22Rv1 (cell line): ENCODE results near the gene USB1.

Experiments
- ZFX ChIP-seq: fragments of 450-650 bp; IDR thresholded peaks from 2 replicates; pipeline ENCODE4 v1.6.1; 2017; ENCODE audit warnings: antibody characterized with exemption, borderline replicate concordance
- TF ChIP-seq, protein P1 (sequence below): fragments of 450-650 bp; IDR thresholded peaks from 2 replicates; pipeline ENCODE4 v1.5.1; 2017; ENCODE audit warnings: mild to moderate bottlenecking

DNA sequence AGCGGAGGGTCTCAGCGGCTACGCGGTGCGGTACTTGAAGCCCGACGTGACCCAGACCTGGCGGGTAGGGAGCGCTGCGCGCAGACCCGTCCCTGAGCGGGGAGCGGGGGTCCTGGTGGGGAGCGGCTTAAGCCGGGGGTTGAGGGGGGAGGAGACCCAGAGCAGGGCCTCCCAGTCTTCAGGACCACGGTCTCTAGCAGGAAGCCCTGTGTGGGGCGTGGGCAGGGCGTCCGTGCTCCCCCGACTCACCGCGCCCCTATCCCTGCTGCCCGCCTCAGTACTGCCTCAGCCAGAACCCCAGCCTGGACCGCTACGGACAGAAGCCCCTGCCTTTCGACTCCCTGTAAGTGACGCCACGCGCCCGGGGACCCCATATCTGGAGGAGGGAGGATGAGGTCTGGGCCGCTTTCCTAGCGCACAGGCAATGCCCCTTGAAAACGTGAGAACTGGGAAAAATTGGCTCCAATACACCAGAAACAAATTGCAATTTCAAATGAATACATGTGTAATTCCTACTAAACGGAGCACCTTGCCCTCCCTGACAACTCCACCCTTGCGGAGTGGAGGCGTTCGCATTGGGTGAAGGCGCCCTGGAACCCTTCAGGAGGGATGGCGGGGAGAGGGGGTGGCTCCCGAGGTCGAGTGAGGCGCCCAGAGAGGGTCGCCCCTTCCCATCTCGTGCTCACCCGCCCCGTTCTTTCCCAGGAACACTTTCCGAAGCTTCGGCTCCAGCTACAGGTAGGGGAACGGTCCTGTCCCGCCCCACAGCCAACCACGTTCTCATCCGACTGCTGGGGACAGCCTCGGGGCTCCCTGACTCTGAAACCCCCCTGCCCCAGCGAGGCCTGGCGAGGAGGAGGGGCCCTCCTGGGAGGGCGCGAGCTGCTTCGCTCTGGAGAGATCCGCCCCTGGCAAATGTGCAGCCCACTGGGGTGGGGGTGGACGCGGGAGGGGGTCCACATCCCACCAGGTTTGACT lies 15.7 kb upstream of the USB1 start:
- TF ChIP-seq, protein P1, sequence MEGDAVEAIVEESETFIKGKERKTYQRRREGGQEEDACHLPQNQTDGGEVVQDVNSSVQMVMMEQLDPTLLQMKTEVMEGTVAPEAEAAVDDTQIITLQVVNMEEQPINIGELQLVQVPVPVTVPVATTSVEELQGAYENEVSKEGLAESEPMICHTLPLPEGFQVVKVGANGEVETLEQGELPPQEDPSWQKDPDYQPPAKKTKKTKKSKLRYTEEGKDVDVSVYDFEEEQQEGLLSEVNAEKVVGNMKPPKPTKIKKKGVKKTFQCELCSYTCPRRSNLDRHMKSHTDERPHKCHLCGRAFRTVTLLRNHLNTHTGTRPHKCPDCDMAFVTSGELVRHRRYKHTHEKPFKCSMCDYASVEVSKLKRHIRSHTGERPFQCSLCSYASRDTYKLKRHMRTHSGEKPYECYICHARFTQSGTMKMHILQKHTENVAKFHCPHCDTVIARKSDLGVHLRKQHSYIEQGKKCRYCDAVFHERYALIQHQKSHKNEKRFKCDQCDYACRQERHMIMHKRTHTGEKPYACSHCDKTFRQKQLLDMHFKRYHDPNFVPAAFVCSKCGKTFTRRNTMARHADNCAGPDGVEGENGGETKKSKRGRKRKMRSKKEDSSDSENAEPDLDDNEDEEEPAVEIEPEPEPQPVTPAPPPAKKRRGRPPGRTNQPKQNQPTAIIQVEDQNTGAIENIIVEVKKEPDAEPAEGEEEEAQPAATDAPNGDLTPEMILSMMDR, result no peak
- TF ChIP-seq ZFX, result no peak
